Measurements from ENCODE around the gene CNTNAP2. TPM values are rescaled to one million over a fixed set of nuclear protein-coding genes. Genes with fewer than 3 reads are reported as not detected.

The CNTNAP2 gene
- total and polyA plus RNA-seq, 4 donors = 0.14 to 2.3 (median 1.1) TPM

DNA sequence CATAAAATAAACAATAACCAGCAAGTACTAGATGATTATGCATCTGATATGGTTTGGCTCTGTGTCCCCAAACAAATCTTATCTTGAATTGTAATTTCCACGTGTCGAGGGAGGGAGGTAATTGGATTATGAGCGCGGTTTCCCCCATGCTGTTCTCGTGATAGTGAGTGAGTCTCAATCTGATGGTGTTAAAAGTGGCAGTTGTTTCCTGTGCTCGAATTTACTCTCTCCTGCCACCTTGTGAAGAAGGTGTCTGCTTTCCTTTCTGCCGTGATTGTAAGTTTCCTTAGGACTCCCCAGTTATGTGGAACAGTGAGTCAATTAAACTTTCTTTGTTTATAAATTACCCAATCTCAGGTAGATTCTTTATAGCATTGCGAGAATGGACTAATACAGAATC is 15.1 kb downstream of the CNTNAP2 start:
- 62% methylated on average over 8 of the region's 8 CpGs for WGBS
- no peaks in the 10 kb centered on the region for H3K9me3 ChIP-seq (ENCODE audit: control insufficient read depth in 4 of 4, low read length in 3 of 4)
- H3K4me1 ChIP-seq (ENCODE audit: control insufficient read depth in 4 of 4, insufficient read depth in 4 of 4, low read length in 3 of 4) = no peaks in the 10 kb centered on the region
- no peak for DNase-seq (ENCODE audit: low spot score)
- H3K27me3 ChIP-seq (ENCODE audit: control insufficient read depth in 4 of 4, insufficient read depth in 4 of 4, low read length in 3 of 4) = no peaks in the 10 kb centered on the region
- TF ChIP-seq HNF4A (conservative IDR thresholded peaks at IDR 0.05) (no peak), RXRA (IDR thresholded peaks at IDR 0.05) (no peak), EGR1 (IDR thresholded peaks at IDR 0.05; ENCODE audit: low read depth in 2 of 2) (no peak), RAD21 (IDR thresholded peaks at IDR 0.05) (no peak), NR2F2 (IDR thresholded peaks at IDR 0.05) (no peak), YY1 (IDR thresholded peaks at IDR 0.05) (no peak)
- H3K27ac ChIP-seq (ENCODE audit: low read depth in 1 of 2, low read length in 2 of 2) = no peak overlapping the region
- no peak overlapping the region for H3K9ac ChIP-seq (ENCODE audit: low read depth in 1 of 2, low read length in 2 of 2)
- no peaks in the 10 kb centered on the region for H3K36me3 ChIP-seq (ENCODE audit: control insufficient read depth in 4 of 4, insufficient read depth in 3 of 4, low read depth in 1 of 4, low read length in 3 of 4)
- no peak overlapping the region for H3K4me3 ChIP-seq (ENCODE audit: low read depth in 1 of 3, low read length in 3 of 3)

DNA sequence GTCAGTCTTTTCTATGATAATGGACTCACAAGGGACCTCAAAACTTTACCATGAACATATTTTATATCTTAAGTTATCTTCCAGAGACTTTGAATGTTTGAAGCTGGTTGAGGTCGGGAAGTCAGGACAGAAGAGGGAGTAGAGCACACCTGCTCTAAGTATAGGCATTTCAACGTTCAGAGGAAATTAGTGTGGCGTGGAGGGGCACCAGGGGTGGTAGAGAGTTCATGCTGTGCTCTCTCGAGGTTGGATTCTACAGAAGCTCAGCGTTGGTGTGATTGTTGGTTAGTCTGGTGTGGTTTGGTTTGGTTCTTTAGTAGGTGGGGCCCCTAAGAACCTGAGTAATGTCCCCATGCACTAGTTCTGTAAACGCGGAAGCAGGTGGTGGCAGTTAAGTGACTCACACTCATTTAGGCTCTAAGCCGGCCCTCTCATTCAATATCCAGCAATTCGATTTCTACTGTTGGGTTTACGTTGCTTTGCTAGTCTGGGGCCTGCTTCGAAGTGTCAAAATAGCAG is 19.8 kb downstream of the CNTNAP2 start:
- Histone ChIP-seq H3K27ac (ENCODE audit: low read depth in 1 of 2, low read length in 2 of 2) (no peak overlapping the region), H3K9ac (ENCODE audit: low read depth in 1 of 2, low read length in 2 of 2) (no peak overlapping the region), H3K4me1 (ENCODE audit: control insufficient read depth in 4 of 4, insufficient read depth in 4 of 4, low read length in 3 of 4) (no peaks in the 10 kb centered on the region), H3K36me3 (ENCODE audit: control insufficient read depth in 4 of 4, insufficient read depth in 3 of 4, low read depth in 1 of 4, low read length in 3 of 4) (no peaks in the 10 kb centered on the region), H3K4me3 (ENCODE audit: low read depth in 1 of 3, low read length in 3 of 3) (no peak overlapping the region), H3K27me3 (ENCODE audit: control insufficient read depth in 4 of 4, insufficient read depth in 4 of 4, low read length in 3 of 4) (no peaks in the 10 kb centered on the region), H3K9me3 (ENCODE audit: control insufficient read depth in 4 of 4, low read length in 3 of 4) (no peaks in the 10 kb centered on the region)
- TF ChIP-seq GABPA (IDR thresholded peaks at IDR 0.05 in 1 of 2, conservative IDR thresholded peaks at IDR 0.05 in 1 of 2) (no peak), NR2F2 (IDR thresholded peaks at IDR 0.05) (no peak), FOXA2 (IDR thresholded peaks at IDR 0.05) (no peak), YY1 (IDR thresholded peaks at IDR 0.05) (no peak), EGR1 (IDR thresholded peaks at IDR 0.05; ENCODE audit: low read depth in 2 of 2) (no peak), HNF4A (conservative IDR thresholded peaks at IDR 0.05) (no peak), RAD21 (IDR thresholded peaks at IDR 0.05) (no peak), HNF4G (IDR thresholded peaks at IDR 0.05) (no peak), TAF1 (conservative IDR thresholded peaks at IDR 0.05) (no peak), JUND (IDR thresholded peaks at IDR 0.05) (no peak), FOXA1 (IDR thresholded peaks at IDR 0.05) (no peak), RXRA (IDR thresholded peaks at IDR 0.05) (no peak), SP1 (IDR thresholded peaks at IDR 0.05) (no peak)
- TF ChIP-seq, protein P1, sequence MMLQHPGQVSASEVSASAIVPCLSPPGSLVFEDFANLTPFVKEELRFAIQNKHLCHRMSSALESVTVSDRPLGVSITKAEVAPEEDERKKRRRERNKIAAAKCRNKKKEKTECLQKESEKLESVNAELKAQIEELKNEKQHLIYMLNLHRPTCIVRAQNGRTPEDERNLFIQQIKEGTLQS (IDR thresholded peaks at IDR 0.05) = no peak
- TF ChIP-seq, protein P2, sequence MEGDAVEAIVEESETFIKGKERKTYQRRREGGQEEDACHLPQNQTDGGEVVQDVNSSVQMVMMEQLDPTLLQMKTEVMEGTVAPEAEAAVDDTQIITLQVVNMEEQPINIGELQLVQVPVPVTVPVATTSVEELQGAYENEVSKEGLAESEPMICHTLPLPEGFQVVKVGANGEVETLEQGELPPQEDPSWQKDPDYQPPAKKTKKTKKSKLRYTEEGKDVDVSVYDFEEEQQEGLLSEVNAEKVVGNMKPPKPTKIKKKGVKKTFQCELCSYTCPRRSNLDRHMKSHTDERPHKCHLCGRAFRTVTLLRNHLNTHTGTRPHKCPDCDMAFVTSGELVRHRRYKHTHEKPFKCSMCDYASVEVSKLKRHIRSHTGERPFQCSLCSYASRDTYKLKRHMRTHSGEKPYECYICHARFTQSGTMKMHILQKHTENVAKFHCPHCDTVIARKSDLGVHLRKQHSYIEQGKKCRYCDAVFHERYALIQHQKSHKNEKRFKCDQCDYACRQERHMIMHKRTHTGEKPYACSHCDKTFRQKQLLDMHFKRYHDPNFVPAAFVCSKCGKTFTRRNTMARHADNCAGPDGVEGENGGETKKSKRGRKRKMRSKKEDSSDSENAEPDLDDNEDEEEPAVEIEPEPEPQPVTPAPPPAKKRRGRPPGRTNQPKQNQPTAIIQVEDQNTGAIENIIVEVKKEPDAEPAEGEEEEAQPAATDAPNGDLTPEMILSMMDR (IDR thresholded peaks at IDR 0.05; ENCODE audit: low read depth, low read length, missing input control) = no peak
- TF ChIP-seq, protein P3, sequence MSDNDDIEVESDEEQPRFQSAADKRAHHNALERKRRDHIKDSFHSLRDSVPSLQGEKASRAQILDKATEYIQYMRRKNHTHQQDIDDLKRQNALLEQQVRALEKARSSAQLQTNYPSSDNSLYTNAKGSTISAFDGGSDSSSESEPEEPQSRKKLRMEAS (IDR thresholded peaks at IDR 0.05) = no peak
- TF ChIP-seq, protein P4, sequence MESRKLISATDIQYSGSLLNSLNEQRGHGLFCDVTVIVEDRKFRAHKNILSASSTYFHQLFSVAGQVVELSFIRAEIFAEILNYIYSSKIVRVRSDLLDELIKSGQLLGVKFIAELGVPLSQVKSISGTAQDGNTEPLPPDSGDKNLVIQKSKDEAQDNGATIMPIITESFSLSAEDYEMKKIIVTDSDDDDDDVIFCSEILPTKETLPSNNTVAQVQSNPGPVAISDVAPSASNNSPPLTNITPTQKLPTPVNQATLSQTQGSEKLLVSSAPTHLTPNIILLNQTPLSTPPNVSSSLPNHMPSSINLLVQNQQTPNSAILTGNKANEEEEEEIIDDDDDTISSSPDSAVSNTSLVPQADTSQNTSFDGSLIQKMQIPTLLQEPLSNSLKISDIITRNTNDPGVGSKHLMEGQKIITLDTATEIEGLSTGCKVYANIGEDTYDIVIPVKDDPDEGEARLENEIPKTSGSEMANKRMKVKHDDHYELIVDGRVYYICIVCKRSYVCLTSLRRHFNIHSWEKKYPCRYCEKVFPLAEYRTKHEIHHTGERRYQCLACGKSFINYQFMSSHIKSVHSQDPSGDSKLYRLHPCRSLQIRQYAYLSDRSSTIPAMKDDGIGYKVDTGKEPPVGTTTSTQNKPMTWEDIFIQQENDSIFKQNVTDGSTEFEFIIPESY (IDR thresholded peaks at IDR 0.05) = no peak
- TF ChIP-seq, protein P5, sequence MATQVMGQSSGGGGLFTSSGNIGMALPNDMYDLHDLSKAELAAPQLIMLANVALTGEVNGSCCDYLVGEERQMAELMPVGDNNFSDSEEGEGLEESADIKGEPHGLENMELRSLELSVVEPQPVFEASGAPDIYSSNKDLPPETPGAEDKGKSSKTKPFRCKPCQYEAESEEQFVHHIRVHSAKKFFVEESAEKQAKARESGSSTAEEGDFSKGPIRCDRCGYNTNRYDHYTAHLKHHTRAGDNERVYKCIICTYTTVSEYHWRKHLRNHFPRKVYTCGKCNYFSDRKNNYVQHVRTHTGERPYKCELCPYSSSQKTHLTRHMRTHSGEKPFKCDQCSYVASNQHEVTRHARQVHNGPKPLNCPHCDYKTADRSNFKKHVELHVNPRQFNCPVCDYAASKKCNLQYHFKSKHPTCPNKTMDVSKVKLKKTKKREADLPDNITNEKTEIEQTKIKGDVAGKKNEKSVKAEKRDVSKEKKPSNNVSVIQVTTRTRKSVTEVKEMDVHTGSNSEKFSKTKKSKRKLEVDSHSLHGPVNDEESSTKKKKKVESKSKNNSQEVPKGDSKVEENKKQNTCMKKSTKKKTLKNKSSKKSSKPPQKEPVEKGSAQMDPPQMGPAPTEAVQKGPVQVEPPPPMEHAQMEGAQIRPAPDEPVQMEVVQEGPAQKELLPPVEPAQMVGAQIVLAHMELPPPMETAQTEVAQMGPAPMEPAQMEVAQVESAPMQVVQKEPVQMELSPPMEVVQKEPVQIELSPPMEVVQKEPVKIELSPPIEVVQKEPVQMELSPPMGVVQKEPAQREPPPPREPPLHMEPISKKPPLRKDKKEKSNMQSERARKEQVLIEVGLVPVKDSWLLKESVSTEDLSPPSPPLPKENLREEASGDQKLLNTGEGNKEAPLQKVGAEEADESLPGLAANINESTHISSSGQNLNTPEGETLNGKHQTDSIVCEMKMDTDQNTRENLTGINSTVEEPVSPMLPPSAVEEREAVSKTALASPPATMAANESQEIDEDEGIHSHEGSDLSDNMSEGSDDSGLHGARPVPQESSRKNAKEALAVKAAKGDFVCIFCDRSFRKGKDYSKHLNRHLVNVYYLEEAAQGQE (IDR thresholded peaks at IDR 0.05) = no peak
- DNase-seq (ENCODE audit: low spot score) = no peak
- 64% methylated on average over 11 of the region's 11 CpGs for WGBS
